ENCODE data around the gene IL34. TPM values are rescaled to one million over a fixed set of nuclear protein-coding genes. Genes with fewer than 3 reads are reported as not detected.
"Not testable (repeated sequence)": the region's sequence is repeated elsewhere in the genome, so short reads cannot be mapped to it uniquely, and the experiment has no call there.

Gene IL34
- total RNA-seq, 3 donors from 2014 or later (not counting 1 experiment from before 2014, with no cell fraction given), result 0.48 to 0.54 TPM; not detected in 1

- no peak overlapping the region for H3K27ac ChIP-seq (ENCODE audit: low read length)
- no peak overlapping the region for H3K4me3 ChIP-seq (ENCODE audit: low read length)
- TF ChIP-seq CTCF (IDR thresholded peaks at IDR 0.05), result no peak
- 83% methylated on average over 1 of the region's 1 CpG for WGBS (ENCODE audit: insufficient coverage)
- DNase-seq (no peak), ATAC-seq (no peak)
- Mint-ChIP-seq H3K27me3 (ENCODE audit: low read depth in 2 of 2) (peaks cover 0 to 4% of the 10 kb centered on the region in 2 donors), H3K9me3 (no peaks in the 10 kb centered on the region), H3K36me3 (no peaks in the 10 kb centered on the region), H3K27ac (no peak overlapping the region), H3K4me3 (no peak overlapping the region), H3K4me1 (no peaks in the 10 kb centered on the region)
- no peaks in the 10 kb centered on the region for H3K27me3 ChIP-seq (ENCODE audit: control insufficient read depth, insufficient read depth, low read length)
- no peaks in the 10 kb centered on the region for H3K9me3 ChIP-seq (ENCODE audit: control insufficient read depth, insufficient read depth, low read length)
- no peaks in the 10 kb centered on the region for H3K4me1 ChIP-seq (ENCODE audit: control insufficient read depth, insufficient read depth, low read length)
- intact Hi-C loops (cut with micrococcal nuclease), result no loop called here
- no peaks in the 10 kb centered on the region for H3K36me3 ChIP-seq (ENCODE audit: control insufficient read depth, insufficient read depth, low read length)
Measured at GRCh38 chr16:70642633-70643032, 3.7 kb upstream of the IL34 start.

DNA sequence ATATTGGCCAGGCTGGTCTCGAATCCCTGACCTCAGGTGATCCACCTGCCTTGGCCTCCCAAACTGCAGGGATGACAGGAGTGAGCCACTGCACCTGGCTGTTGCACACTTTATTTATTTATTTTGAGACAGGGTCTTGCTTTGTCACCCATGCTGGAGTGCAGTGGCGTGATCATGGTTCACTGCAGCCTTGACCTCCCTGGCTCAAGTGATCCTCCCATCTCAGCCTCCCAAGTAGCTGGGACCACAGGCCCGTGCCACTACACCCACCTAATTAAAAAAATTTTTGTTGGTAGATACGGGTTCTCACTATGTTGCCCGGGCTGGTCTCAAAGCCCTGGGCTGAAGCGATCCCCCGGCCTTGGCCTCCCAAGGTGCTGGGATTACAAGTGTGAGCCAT lies 3.1 kb upstream of the IL34 start:
- H3K9me3 Mint-ChIP-seq; H3K4me1 Mint-ChIP-seq; ATAC-seq; H3K27me3 Mint-ChIP-seq (ENCODE audit: low read depth in 2 of 2); H3K36me3 ChIP-seq (ENCODE audit: control insufficient read depth, insufficient read depth, low read length); H3K9me3 ChIP-seq (ENCODE audit: control insufficient read depth, insufficient read depth, low read length); H3K36me3 Mint-ChIP-seq; intact Hi-C loops (cut with micrococcal nuclease); H3K4me3 Mint-ChIP-seq; H3K4me3 ChIP-seq (ENCODE audit: low read length); H3K27ac Mint-ChIP-seq; H3K27ac ChIP-seq (ENCODE audit: low read length); H3K27me3 ChIP-seq (ENCODE audit: control insufficient read depth, insufficient read depth, low read length); H3K4me1 ChIP-seq (ENCODE audit: control insufficient read depth, insufficient read depth, low read length); DNase-seq: not testable (repeated sequence)
- WGBS (ENCODE audit: insufficient coverage), result 83% methylated on average over 7 of the region's 7 CpGs

DNA sequence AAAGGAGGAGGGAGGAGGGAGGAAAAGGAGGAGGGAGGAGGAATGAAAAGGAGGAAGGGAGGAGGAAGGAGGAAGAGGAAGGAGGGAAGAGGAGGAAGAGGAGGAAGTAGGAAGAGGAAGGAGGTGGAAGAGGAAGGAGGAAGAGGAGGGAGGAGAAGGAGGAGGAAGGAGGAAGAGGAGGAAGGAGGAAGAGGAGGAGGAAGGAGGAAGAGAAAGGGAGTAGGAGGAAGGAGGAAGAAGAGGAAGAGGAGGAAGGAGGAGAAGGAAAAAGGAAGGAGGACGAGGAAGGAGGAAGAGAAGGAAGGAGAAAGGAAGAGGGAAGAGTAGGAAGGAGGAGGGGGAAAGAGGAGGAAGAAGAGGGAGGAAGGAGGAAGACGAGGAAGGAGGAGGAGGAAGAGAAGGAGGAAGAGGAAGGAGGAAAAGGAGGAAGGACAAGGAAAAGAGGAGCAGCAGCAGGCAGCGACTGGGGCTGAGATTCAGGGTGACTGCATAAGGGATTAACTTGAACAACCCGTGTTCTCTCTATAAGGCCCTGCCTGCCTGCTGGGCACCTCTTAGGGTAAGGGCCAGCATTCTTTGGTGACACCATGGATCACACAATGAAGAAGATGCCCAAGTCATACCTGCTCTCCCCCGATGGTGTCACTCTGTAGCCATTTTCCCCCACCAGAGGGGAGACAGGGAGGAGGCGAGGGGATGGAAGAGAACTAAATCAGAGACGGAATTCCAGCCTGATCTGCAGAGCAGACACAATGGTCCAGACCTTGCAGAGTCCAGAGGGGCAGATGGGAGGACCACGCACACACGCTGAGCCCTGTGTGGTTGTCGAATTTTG lies 1.4 kb upstream of the IL34 start:
- no peaks in the 10 kb centered on the region for H3K9me3 ChIP-seq (ENCODE audit: control insufficient read depth, insufficient read depth, low read length)
- intact Hi-C loops (cut with micrococcal nuclease), result no loop called here
- H3K4me3 ChIP-seq (ENCODE audit: low read length), result no peak overlapping the region
- DNase-seq (no peak), ATAC-seq (no peak)
- Mint-ChIP-seq H3K27me3 (ENCODE audit: low read depth in 2 of 2) (peaks cover 0 to 4% of the 10 kb centered on the region in 2 donors), H3K4me1 (no peaks in the 10 kb centered on the region), H3K4me3 (no peak overlapping the region), H3K27ac (no peak overlapping the region), H3K36me3 (no peaks in the 10 kb centered on the region), H3K9me3 (no peaks in the 10 kb centered on the region)
- TF ChIP-seq CTCF (IDR thresholded peaks at IDR 0.05), result no peak
- 87% methylated on average over 10 of the region's 10 CpGs for WGBS (ENCODE audit: insufficient coverage)
- H3K4me1 ChIP-seq (ENCODE audit: control insufficient read depth, insufficient read depth, low read length), result no peaks in the 10 kb centered on the region
- H3K27ac ChIP-seq (ENCODE audit: low read length), result no peak overlapping the region
- H3K36me3 ChIP-seq (ENCODE audit: control insufficient read depth, insufficient read depth, low read length), result no peaks in the 10 kb centered on the region
- no peaks in the 10 kb centered on the region for H3K27me3 ChIP-seq (ENCODE audit: control insufficient read depth, insufficient read depth, low read length)

- no peak for ATAC-seq
- Mint-ChIP-seq H3K4me3 (no peak overlapping the region), H3K36me3 (no peaks in the 10 kb centered on the region), H3K27ac (peak overlapping the region in 1 of 2 donors; percentile 16), H3K9me3 (no peaks in the 10 kb centered on the region), H3K4me1 (no peaks in the 10 kb centered on the region), H3K27me3 (ENCODE audit: low read depth in 2 of 2) (peaks cover 0 to 4% of the 10 kb centered on the region in 2 donors)
- Histone ChIP-seq H3K27me3 (ENCODE audit: control insufficient read depth, insufficient read depth, low read length) (no peaks in the 10 kb centered on the region), H3K36me3 (ENCODE audit: control insufficient read depth, insufficient read depth, low read length) (no peaks in the 10 kb centered on the region), H3K27ac (ENCODE audit: low read length) (no peak overlapping the region), H3K4me1 (ENCODE audit: control insufficient read depth, insufficient read depth, low read length) (no peaks in the 10 kb centered on the region), H3K9me3 (ENCODE audit: control insufficient read depth, insufficient read depth, low read length) (no peaks in the 10 kb centered on the region), H3K4me3 (ENCODE audit: low read length) (no peak overlapping the region)
- no peak for TF ChIP-seq CTCF (IDR thresholded peaks at IDR 0.05)
- intact Hi-C loops (cut with micrococcal nuclease), result no loop called here
- no peak for DNase-seq
- 86% methylated on average over 15 of the region's 15 CpGs for WGBS (ENCODE audit: insufficient coverage)
Measured at GRCh38 chr16:70647441-70648359, 1.3 kb downstream of the IL34 start.

All from natural killer cell (primary cell).